OCI-LY7 (cell line): ENCODE measurements around the gene CEPT1. TPM values are rescaled to one million over a fixed set of nuclear protein-coding genes. Genes with fewer than 3 reads are reported as not detected.

Experiments used
- BruUV-seq: library from RNA; stranded (reverse); fragments of 400-500 nt; replicated peaks from 2 replicates; lab custom pipeline; 2021; lab: Mats Ljungman, UMichigan
- CTCF ChIA-PET: fragments of 300-600 bp; sonication (Branson Sonifier 250); formaldehyde crosslinking; loops from one replicate; lab custom pipeline; 2022; ENCODE audit warnings: antibody characterized with exemption; ENCODE audit not compliant: unreplicated experiment; lab: Charles Lee
- POLR2A ChIA-PET: fragments of 300-600 bp; sonication (Branson Sonifier 250); formaldehyde crosslinking; loops from one replicate; lab custom pipeline; 2022; ENCODE audit warnings: antibody characterized with exemption; lab: Charles Lee
- DNase-seq: peaks from one replicate; pipeline ENCODE4 v3.0.0-alpha.2; 2015; ENCODE audit warnings: low spot score
- H2AFZ ChIP-seq: fragments of 200-600 bp; sonication (generic), shearing (Covaris generic); 2 replicates; pipeline ENCODE4 v1.6.1; 2014; ENCODE audit warnings: mild to moderate bottlenecking, antibody characterized with exemption, low read length, moderate library complexity
- H3K27ac ChIP-seq: fragments of 200-600 bp; sonication (generic); 2 replicates; pipeline ENCODE4 v1.5.1; 2014; ENCODE audit warnings: mixed run types, low read depth, mild to moderate bottlenecking, moderate library complexity, low read length, inconsistent platforms; ENCODE audit not compliant: poor library complexity, severe bottlenecking
- H3K36me3 ChIP-seq: fragments of 200-600 bp; sonication (generic); 2 replicates; pipeline ENCODE4 v1.6.1; 2014; ENCODE audit warnings: mild to moderate bottlenecking, antibody characterized with exemption, low read length, moderate library complexity, mixed read lengths; ENCODE audit not compliant: insufficient read depth
- H3K4me1 ChIP-seq: fragments of 200-600 bp; sonication (generic); 2 replicates; pipeline ENCODE4 v1.5.1; 2014; ENCODE audit warnings: mild to moderate bottlenecking, low read length; ENCODE audit not compliant: insufficient read depth, poor library complexity, severe bottlenecking
- H3K4me2 ChIP-seq: fragments of 200-600 bp; sonication (generic); 2 replicates; pipeline ENCODE4 v1.6.1; 2014; ENCODE audit warnings: mild to moderate bottlenecking, low read length
- H3K4me3 ChIP-seq: fragments of 200-600 bp; sonication (generic); 2 replicates; pipeline ENCODE4 v1.5.1; 2014; ENCODE audit warnings: mild to moderate bottlenecking, low read depth, low read length; ENCODE audit not compliant: poor library complexity, severe bottlenecking
- H3K79me2 ChIP-seq: fragments of 200-600 bp; sonication (generic); 2 replicates; pipeline ENCODE4 v1.6.1; 2016; ENCODE audit warnings: low read depth, mild to moderate bottlenecking, low read length, moderate library complexity, mixed read lengths; ENCODE audit not compliant: insufficient read depth
- H3K9me2 ChIP-seq: fragments of 200-600 bp; sonication (generic); 2 replicates; pipeline ENCODE4 v1.6.1; 2016; ENCODE audit warnings: mild to moderate bottlenecking, low read length, mixed read lengths; ENCODE audit not compliant: insufficient read depth
- H3K9me3 ChIP-seq: fragments of 200-600 bp; sonication (generic); 2 replicates; pipeline ENCODE4 v1.6.1; 2014; ENCODE audit warnings: mild to moderate bottlenecking, mixed run types, low read length, mixed read lengths
- H4K20me1 ChIP-seq: fragments of 200-600 bp; sonication (generic); 2 replicates; pipeline ENCODE4 v1.6.1; 2014; ENCODE audit warnings: mild to moderate bottlenecking, antibody characterized with exemption, low read length, moderate library complexity, mixed read lengths; ENCODE audit not compliant: insufficient read depth
- EZH2phosphoT487 ChIP-seq: fragments of 200-600 bp; sonication (generic); IDR thresholded peaks from 2 replicates; pipeline ENCODE4 v1.6.1; 2018; ENCODE audit warnings: low read depth, borderline replicate concordance, mild to moderate bottlenecking, mixed run types, antibody characterized with exemption, low read length, moderate library complexity, mixed read lengths
- intact Hi-C: fragments of 100-400 bp; cut with micrococcal nuclease; formaldehyde crosslinking; loops from one replicate; pipeline ENCODE4 v1.10.0; 2022; ENCODE audit not compliant: unreplicated experiment
- total RNA-seq, 2 experiments: library from RNA; depleted of rRNA in 1 of 2; stranded (reverse); fragments of >200 nt in 1 of 2; shearing (Covaris generic) in 1 of 2; gene quantifications; 2 replicates each; pipeline ENCODE4 v1.2.3, GENCODE V29; 2014 to 2022
- TF ChIP-seq, protein P1 (sequence below): fragments of 200-600 bp; sonication (generic); conservative IDR thresholded peaks from 2 replicates; pipeline ENCODE4 v1.5.1; 2014; ENCODE audit warnings: mild to moderate bottlenecking, antibody characterized with exemption, low read length, moderate library complexity, mixed read lengths

The CEPT1 gene
- total RNA-seq, 2 experiments from 2014 or later, result 44.9 to 59.0 TPM

DNA sequence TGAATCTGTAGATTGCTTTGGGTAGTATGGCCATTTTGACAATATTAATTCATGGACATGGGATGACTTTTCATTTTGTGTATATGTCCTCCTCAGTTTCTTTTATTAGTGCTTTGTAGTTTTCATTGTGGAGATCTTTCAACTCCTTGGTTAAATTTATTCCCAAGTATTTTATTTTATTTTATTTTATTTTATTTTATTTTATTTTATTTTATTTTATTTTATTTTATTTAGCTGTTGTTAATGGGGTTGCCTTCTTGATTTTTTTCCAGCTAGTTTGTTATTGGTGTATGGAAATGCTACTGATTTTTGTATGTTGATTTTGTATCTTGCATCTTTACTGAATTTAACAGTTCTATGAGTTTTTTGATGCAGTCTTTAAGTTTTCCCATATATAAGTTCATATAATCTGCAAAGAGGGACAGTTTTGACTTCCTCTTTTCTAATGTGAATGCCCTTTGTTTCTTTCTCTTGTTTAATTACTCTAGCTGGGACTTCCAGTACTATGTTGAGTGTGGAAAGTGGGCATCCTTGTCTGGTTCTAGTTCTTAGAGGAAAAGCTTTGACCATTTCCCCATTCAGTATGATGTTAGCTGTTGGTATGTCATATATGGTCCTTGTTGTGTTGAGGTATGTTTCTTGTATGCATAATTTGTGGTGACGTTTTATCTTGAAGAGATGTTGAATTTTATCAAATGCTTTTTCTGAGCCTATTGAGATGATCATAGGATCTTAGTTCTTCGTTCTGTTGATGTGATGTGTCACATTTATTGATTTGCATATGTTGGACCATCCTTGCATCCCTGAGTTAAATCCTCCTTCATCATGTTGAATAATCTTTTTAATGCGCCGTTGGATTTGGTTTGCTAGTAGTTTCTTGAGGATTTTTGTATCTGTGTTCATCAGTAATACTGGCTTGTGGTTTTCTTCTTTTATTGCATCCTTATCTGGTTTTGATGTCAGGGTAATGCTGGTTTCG lies 14.3 kb downstream of the CEPT1 start:
- TF ChIP-seq, protein P1, sequence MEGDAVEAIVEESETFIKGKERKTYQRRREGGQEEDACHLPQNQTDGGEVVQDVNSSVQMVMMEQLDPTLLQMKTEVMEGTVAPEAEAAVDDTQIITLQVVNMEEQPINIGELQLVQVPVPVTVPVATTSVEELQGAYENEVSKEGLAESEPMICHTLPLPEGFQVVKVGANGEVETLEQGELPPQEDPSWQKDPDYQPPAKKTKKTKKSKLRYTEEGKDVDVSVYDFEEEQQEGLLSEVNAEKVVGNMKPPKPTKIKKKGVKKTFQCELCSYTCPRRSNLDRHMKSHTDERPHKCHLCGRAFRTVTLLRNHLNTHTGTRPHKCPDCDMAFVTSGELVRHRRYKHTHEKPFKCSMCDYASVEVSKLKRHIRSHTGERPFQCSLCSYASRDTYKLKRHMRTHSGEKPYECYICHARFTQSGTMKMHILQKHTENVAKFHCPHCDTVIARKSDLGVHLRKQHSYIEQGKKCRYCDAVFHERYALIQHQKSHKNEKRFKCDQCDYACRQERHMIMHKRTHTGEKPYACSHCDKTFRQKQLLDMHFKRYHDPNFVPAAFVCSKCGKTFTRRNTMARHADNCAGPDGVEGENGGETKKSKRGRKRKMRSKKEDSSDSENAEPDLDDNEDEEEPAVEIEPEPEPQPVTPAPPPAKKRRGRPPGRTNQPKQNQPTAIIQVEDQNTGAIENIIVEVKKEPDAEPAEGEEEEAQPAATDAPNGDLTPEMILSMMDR, result no peak
- TF ChIP-seq EZH2phosphoT487, result no peak
- intact Hi-C loops, result no loop called here
- Histone ChIP-seq H3K9me2 (no peaks in the 10 kb centered on the region), H3K4me2 (peak overlapping the region; percentile 3; the same call in 1 of the 2 replicates), H3K27ac (no peak overlapping the region), H3K79me2 (peaks cover 99% of the 10 kb centered on the region), H4K20me1 (0 out of 2 replicates have a peak, but pooled peaks cover 6% of the 10 kb centered on the region), H3K9me3 (peaks cover 20% of the 10 kb centered on the region; the same call in 1 of the 2 replicates), H3K4me3 (no peak overlapping the region), H3K4me1 (peaks cover 15% of the 10 kb centered on the region), H3K36me3 (peaks cover 95% of the 10 kb centered on the region), H2AFZ (no peak overlapping the region)
- no TSS peak for BruUV-seq
- CTCF ChIA-PET, result no interaction called here
- POLR2A ChIA-PET, result interaction anchor here (0.6 to 2.9 kb wide), 4 partner anchors 11 to 272 kb away, joined by 3 to 15 read pairs (median 4); no protein-coding TSS in a partner anchor
- no peak for DNase-seq

DNA sequence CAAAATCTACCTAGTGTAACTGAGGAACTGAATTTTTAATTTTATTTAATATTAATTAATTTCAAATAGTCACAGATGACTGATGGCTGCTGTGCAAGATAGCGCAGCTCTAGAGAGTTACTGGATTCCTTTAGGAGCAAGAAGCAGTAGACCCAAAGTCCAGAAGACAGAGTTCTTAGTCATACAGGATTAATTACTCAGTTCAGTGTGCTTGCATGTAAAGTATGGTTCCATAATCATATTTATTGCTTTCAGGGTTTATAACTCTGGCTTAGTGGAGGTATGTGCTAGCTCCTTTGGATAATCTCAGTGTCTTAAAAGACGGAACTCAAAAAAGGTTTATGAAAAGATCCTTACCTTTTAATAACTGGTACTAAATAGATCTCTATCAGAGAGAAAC lies 17.4 kb downstream of the CEPT1 start:
- Histone ChIP-seq H3K36me3 (peaks cover 95% of the 10 kb centered on the region), H3K4me3 (no peak overlapping the region), H2AFZ (no peak overlapping the region), H4K20me1 (no peaks in the 10 kb centered on the region), H3K9me2 (no peaks in the 10 kb centered on the region), H3K79me2 (peaks cover 99% of the 10 kb centered on the region), H3K9me3 (peaks cover 20% of the 10 kb centered on the region; the same call in 1 of the 2 replicates), H3K4me2 (no peak overlapping the region), H3K4me1 (peaks cover 16% of the 10 kb centered on the region), H3K27ac (no peak overlapping the region)
- TF ChIP-seq, protein P1, result no peak
- TF ChIP-seq EZH2phosphoT487, result no peak
- ChIA-PET CTCF (no interaction called here), POLR2A (interaction anchor here (0.6 to 1.9 kb wide), 5 partner anchors 8 to 155 kb away, joined by 3 to 6 read pairs (median 3); no protein-coding TSS in a partner anchor)
- BruUV-seq, result no TSS peak
- no peak for DNase-seq
- intact Hi-C loops, result no loop called here
